Gastrocnemius medialis (tissue), 4 donors: ENCODE measurements around the gene ZNF587.
"Not testable (repeated sequence)": the region's sequence is repeated elsewhere in the genome, so short reads cannot be mapped to it uniquely, and the experiment has no call there.

Experiments used
- POLR2A ChIP-seq, 2 donors: fragments of 450-650 bp; IDR thresholded peaks; one replicate each; pipeline ENCODE4 v1.6.1; 2017; ENCODE audit warnings: antibody characterized with exemption in 2 of 2, mild to moderate bottlenecking in 2 of 2, moderate library complexity in 2 of 2
- TF ChIP-seq, protein P1 (sequence below), 5 experiments: fragments of 450-650 bp in 3 of 5; fragments of 200-600 bp in 2 of 5; sonication (generic) in 2 of 5; IDR thresholded peaks in 4 of 5; conservative IDR thresholded peaks in 1 of 5; 1 replicate in 4 of 5; 2 replicates in 1 of 5; pipeline ENCODE4 v1.5.1; 2016 to 2019; ENCODE audit warnings: antibody characterized with exemption in 5 of 5, mild to moderate bottlenecking in 3 of 5, moderate library complexity in 3 of 5

- TF ChIP-seq, protein P1, sequence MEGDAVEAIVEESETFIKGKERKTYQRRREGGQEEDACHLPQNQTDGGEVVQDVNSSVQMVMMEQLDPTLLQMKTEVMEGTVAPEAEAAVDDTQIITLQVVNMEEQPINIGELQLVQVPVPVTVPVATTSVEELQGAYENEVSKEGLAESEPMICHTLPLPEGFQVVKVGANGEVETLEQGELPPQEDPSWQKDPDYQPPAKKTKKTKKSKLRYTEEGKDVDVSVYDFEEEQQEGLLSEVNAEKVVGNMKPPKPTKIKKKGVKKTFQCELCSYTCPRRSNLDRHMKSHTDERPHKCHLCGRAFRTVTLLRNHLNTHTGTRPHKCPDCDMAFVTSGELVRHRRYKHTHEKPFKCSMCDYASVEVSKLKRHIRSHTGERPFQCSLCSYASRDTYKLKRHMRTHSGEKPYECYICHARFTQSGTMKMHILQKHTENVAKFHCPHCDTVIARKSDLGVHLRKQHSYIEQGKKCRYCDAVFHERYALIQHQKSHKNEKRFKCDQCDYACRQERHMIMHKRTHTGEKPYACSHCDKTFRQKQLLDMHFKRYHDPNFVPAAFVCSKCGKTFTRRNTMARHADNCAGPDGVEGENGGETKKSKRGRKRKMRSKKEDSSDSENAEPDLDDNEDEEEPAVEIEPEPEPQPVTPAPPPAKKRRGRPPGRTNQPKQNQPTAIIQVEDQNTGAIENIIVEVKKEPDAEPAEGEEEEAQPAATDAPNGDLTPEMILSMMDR (IDR thresholded peaks at IDR 0.05 in 4 of 5, conservative IDR thresholded peaks at IDR 0.05 in 1 of 5) = not testable (repeated sequence)
- not testable (repeated sequence) for TF ChIP-seq POLR2A (IDR thresholded peaks at IDR 0.05)
These were observed 2.5 kb upstream of the ZNF587 start for GRCh38 chr19:57847164-57847563.
